ENCODE data around the gene C2orf80.

DNA sequence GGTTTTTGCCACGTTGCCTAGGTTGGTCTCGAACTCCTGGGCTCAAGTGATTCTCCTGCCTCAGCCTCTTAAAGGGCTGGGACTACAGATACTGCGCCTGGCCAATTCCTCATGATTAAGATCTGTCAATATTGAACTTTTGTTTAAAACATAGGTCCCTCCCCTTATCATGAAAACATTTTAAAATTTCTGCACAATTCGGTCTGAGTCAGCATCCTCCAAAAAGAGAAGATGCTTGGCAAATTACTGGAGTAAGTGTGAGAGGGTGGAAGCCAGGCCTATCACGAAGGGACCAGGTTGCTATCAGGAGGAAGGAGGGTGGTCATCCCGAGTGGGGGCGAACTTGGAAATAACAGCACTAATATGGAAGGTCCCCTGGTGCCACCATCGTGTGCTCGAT is 15.7 kb downstream of the C2orf80 start:
- TF ChIP-seq EZH2 (IDR thresholded peaks at IDR 0.05): no peak
- TF ChIP-seq, protein P1, sequence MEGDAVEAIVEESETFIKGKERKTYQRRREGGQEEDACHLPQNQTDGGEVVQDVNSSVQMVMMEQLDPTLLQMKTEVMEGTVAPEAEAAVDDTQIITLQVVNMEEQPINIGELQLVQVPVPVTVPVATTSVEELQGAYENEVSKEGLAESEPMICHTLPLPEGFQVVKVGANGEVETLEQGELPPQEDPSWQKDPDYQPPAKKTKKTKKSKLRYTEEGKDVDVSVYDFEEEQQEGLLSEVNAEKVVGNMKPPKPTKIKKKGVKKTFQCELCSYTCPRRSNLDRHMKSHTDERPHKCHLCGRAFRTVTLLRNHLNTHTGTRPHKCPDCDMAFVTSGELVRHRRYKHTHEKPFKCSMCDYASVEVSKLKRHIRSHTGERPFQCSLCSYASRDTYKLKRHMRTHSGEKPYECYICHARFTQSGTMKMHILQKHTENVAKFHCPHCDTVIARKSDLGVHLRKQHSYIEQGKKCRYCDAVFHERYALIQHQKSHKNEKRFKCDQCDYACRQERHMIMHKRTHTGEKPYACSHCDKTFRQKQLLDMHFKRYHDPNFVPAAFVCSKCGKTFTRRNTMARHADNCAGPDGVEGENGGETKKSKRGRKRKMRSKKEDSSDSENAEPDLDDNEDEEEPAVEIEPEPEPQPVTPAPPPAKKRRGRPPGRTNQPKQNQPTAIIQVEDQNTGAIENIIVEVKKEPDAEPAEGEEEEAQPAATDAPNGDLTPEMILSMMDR (IDR thresholded peaks at IDR 0.05): no peak
